GM19324 (cell line): ENCODE data around the gene CPNE4.
"Not testable (repeated sequence)": the region's sequence is repeated elsewhere in the genome, so short reads cannot be mapped to it uniquely, and the experiment has no call there.

ENCODE experiments used
- ATAC-seq: cut with Tn5 transposase; IDR thresholded peaks from one replicate; pipeline ENCODE4 v1.9.1; 2021; ENCODE audit warnings: mild to moderate bottlenecking, moderate library complexity; ENCODE audit not compliant: unreplicated experiment, low FRiP score

Gene CPNE4

GRCh38 chr3:131491775-131492174 is 543.0 kb downstream of the CPNE4 start:
- ATAC-seq: no peak

- ATAC-seq: no peak
Measured at GRCh38 chr3:131491084-131491483, 543.7 kb downstream of the CPNE4 start.

GRCh38 chr3:131486545-131486944 is 548.3 kb downstream of the CPNE4 start:
- not testable (repeated sequence) for ATAC-seq

GRCh38 chr3:131485119-131485518 is 549.7 kb downstream of the CPNE4 start:
- no peak for ATAC-seq

- no peak for ATAC-seq
Measured at GRCh38 chr3:131484496-131485111, 550.2 kb downstream of the CPNE4 start.
